Neural progenitor cell (in vitro differentiated cells): Measurements from ENCODE around the gene TBC1D4. TPM values are rescaled to one million over a fixed set of nuclear protein-coding genes. Genes with fewer than 3 reads are reported as not detected.
"Not testable (repeated sequence)": the region's sequence is repeated elsewhere in the genome, so short reads cannot be mapped to it uniquely, and the experiment has no call there.

Experiments used
- DNase-seq: peaks from one replicate; pipeline ENCODE4 v3.0.0-alpha.2; 2016; ENCODE audit warnings: low spot score
- H2AFZ ChIP-seq: fragments of 200-600 bp; sonication (generic); replicated peaks from 2 replicates; pipeline ENCODE4 v1.6.1; 2016; ENCODE audit warnings: antibody characterized with exemption
- H3F3A ChIP-seq: fragments of 200-600 bp; sonication (generic); 2 replicates; pipeline ENCODE4 v1.6.1; 2016; ENCODE audit warnings: antibody characterized with exemption, low read depth
- H3K27ac ChIP-seq: fragments of 200-600 bp; sonication (generic); 2 replicates; pipeline ENCODE4 v1.5.1; 2016; ENCODE audit warnings: mild to moderate bottlenecking
- H3K27me3 ChIP-seq: fragments of 200-600 bp; sonication (generic); 2 replicates; pipeline ENCODE4 v1.6.1; 2016; ENCODE audit warnings: mild to moderate bottlenecking, moderate library complexity
- H3K36me3 ChIP-seq: fragments of 200-600 bp; sonication (generic); 2 replicates; pipeline ENCODE4 v1.5.1; 2016
- H3K4me1 ChIP-seq: fragments of 200-600 bp; sonication (generic); 2 replicates; pipeline ENCODE4 v1.6.1; 2016; ENCODE audit warnings: mixed run types
- H3K4me2 ChIP-seq: fragments of 200-600 bp; sonication (generic); 2 replicates; pipeline ENCODE4 v1.6.1; 2016
- H3K4me3 ChIP-seq: fragments of 200-600 bp; sonication (generic); 2 replicates; pipeline ENCODE4 v1.5.1; 2016
- H3K79me2 ChIP-seq: fragments of 200-600 bp; sonication (generic); 2 replicates; pipeline ENCODE4 v1.6.1; 2016; ENCODE audit warnings: low read depth
- H3K9ac ChIP-seq: fragments of 200-600 bp; sonication (generic); 2 replicates; pipeline ENCODE4 v1.6.1; 2016
- H3K9me3 ChIP-seq: fragments of 200-600 bp; sonication (generic); 2 replicates; pipeline ENCODE4 v1.5.1; 2016; ENCODE audit warnings: low read depth
- H4K20me1 ChIP-seq: fragments of 200-600 bp; sonication (generic); 2 replicates; pipeline ENCODE4 v1.6.1; 2016; ENCODE audit warnings: low read depth
- H3K27ac Mint-ChIP-seq: 3 replicates; pipeline ENCODE4 v1.8.0; 2021; ENCODE audit warnings: mixed read lengths
- H3K27me3 Mint-ChIP-seq: 2 replicates; pipeline ENCODE4 v1.8.0; 2022; ENCODE audit warnings: low read depth, mild to moderate bottlenecking, inconsistent platforms, moderate library complexity, mixed read lengths; ENCODE audit not compliant: insufficient read depth
- H3K36me3 Mint-ChIP-seq: 3 replicates; pipeline ENCODE4 v1.8.0; 2021; ENCODE audit warnings: mixed read lengths
- H3K4me1 Mint-ChIP-seq: 3 replicates; pipeline ENCODE4 v1.8.0; 2021; ENCODE audit warnings: mixed read lengths
- H3K4me3 Mint-ChIP-seq: 3 replicates; pipeline ENCODE4 v1.8.0; 2021; ENCODE audit warnings: mild to moderate bottlenecking, moderate library complexity, mixed read lengths
- H3K9me3 Mint-ChIP-seq: 3 replicates; pipeline ENCODE4 v1.8.0; 2020; ENCODE audit warnings: mixed read lengths
- CTCF ChIP-seq: fragments of 200-600 bp; sonication (generic); IDR thresholded peaks from 2 replicates; pipeline ENCODE4 v1.5.1; 2017; ENCODE audit warnings: antibody characterized with exemption, mild to moderate bottlenecking
- EZH2 ChIP-seq: fragments of 200-600 bp; sonication (generic); IDR thresholded peaks from 2 replicates; pipeline ENCODE4 v1.6.1; 2017; ENCODE audit warnings: antibody characterized with exemption, mild to moderate bottlenecking, moderate library complexity
- EZH2phosphoT487 ChIP-seq: fragments of 200-600 bp; sonication (generic); IDR thresholded peaks from 2 replicates; pipeline ENCODE4 v1.6.1; 2017; ENCODE audit warnings: antibody characterized with exemption
- total RNA-seq: library from RNA; depleted of rRNA; stranded (reverse); fragments of >200 nt; gene quantifications from 2 replicates; pipeline ENCODE4 v1.2.3, GENCODE V29; 2015; ENCODE audit warnings: low replicate concordance

The TBC1D4 gene
- total RNA-seq, 1 donor from 2014 or later: 14.3 TPM

GRCh38 chr13:75437582-75438318 is 44.2 kb downstream of the TBC1D4 start:
- no peaks in the 10 kb centered on the region for H3K36me3 Mint-ChIP-seq
- no peaks in the 10 kb centered on the region for H3K79me2 ChIP-seq
- no peak overlapping the region for H3K27ac Mint-ChIP-seq

GRCh38 chr13:75434126-75434525 is 47.8 kb downstream of the TBC1D4 start:
- H3K79me2 ChIP-seq, H3K27ac ChIP-seq, H3K27ac Mint-ChIP-seq, H3F3A ChIP-seq, H3K36me3 ChIP-seq, H3K4me2 ChIP-seq, H3K9ac ChIP-seq, H3K27me3 ChIP-seq, H3K4me3 Mint-ChIP-seq, H3K9me3 ChIP-seq, H3K9me3 Mint-ChIP-seq, H4K20me1 ChIP-seq, DNase-seq, H3K27me3 Mint-ChIP-seq, H3K36me3 Mint-ChIP-seq, H3K4me3 ChIP-seq, H2AFZ ChIP-seq: not testable (repeated sequence)
- H3K4me1 Mint-ChIP-seq: peaks cover 34% of the 10 kb centered on the region
- H3K4me1 ChIP-seq: peaks cover 21% of the 10 kb centered on the region

More at GRCh38 chr13:75437582-75438318, 44.2 kb downstream of the TBC1D4 start:
- H3K36me3 ChIP-seq: no peaks in the 10 kb centered on the region
- Mint-ChIP-seq H3K4me1 (peaks cover 33% of the 10 kb centered on the region), H3K9me3 (peaks cover 3% of the 10 kb centered on the region), H3K4me3 (no peak overlapping the region), H3K27me3 (no peaks in the 10 kb centered on the region)
- DNase-seq: peak; percentile 18
- no peak overlapping the region for H3K9ac ChIP-seq
- H3K4me3 ChIP-seq: no peak overlapping the region
- no peak overlapping the region for H3K4me2 ChIP-seq
- peaks cover 17% of the 10 kb centered on the region for H3K4me1 ChIP-seq
- no peaks in the 10 kb centered on the region for H3K27me3 ChIP-seq
- no peaks in the 10 kb centered on the region for H3K9me3 ChIP-seq
- H4K20me1 ChIP-seq: peaks cover 3% of the 10 kb centered on the region
- TF ChIP-seq CTCF: no peak
- no peak for TF ChIP-seq EZH2phosphoT487
- TF ChIP-seq EZH2: no peak
- H3K27ac ChIP-seq: no peak overlapping the region
- no peak overlapping the region for H2AFZ ChIP-seq
- H3F3A ChIP-seq: no peaks in the 10 kb centered on the region

DNA sequence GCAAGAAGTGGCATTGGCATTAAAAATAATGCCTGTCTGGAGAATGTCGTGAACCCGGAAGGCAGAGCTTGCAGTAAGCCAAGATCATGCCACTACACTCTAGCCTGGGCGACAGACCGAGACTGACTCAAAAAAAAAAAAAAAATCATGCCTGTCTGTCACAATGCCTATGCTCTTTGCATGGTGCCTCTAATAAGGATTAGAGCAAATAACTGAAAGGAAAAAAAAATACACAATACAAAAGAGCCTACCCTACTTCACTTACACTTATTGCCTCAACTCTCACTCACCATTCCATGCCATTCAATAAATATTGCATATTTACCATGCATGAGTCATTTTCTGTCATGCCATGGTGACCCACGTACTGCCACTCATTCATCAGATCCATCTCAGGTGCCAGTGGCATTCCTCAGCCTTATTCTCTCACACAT is 49.1 kb downstream of the TBC1D4 start:
- Histone ChIP-seq H3K79me2 (no peaks in the 10 kb centered on the region), H3K27me3 (no peaks in the 10 kb centered on the region), H3K4me3 (no peak overlapping the region), H3K4me1 (peaks cover 15% of the 10 kb centered on the region), H3K36me3 (no peaks in the 10 kb centered on the region), H2AFZ (no peak overlapping the region), H4K20me1 (peaks cover 6% of the 10 kb centered on the region), H3K9ac (no peak overlapping the region), H3K27ac (no peak overlapping the region), H3K4me2 (no peak overlapping the region), H3F3A (no peaks in the 10 kb centered on the region), H3K9me3 (no peaks in the 10 kb centered on the region)
- TF ChIP-seq CTCF: no peak
- no peak for TF ChIP-seq EZH2
- TF ChIP-seq EZH2phosphoT487: no peak
- DNase-seq: no peak
- Mint-ChIP-seq H3K9me3 (peaks cover 3% of the 10 kb centered on the region), H3K36me3 (no peaks in the 10 kb centered on the region), H3K4me1 (peaks cover 26% of the 10 kb centered on the region), H3K27ac (no peak overlapping the region), H3K27me3 (no peaks in the 10 kb centered on the region), H3K4me3 (no peak overlapping the region)

GRCh38 chr13:75432045-75432444 is 49.9 kb downstream of the TBC1D4 start:
- H3K4me3 Mint-ChIP-seq: no peak overlapping the region
- H3K79me2 ChIP-seq: no peaks in the 10 kb centered on the region
- no peak overlapping the region for H3K4me3 ChIP-seq
- no peak overlapping the region for H3K27ac ChIP-seq
- H3K9me3 Mint-ChIP-seq: peaks cover 3% of the 10 kb centered on the region
- no peak overlapping the region for H3K27ac Mint-ChIP-seq
- no peaks in the 10 kb centered on the region for H3F3A ChIP-seq
- H2AFZ ChIP-seq: no peak overlapping the region
- no peaks in the 10 kb centered on the region for H3K27me3 ChIP-seq
- DNase-seq: no peak
- H3K9ac ChIP-seq: no peak overlapping the region
- no peaks in the 10 kb centered on the region for H3K36me3 ChIP-seq
- TF ChIP-seq CTCF: no peak
- TF ChIP-seq EZH2phosphoT487: no peak
- TF ChIP-seq EZH2: no peak
- peaks cover 19% of the 10 kb centered on the region for H3K4me1 Mint-ChIP-seq
- no peak overlapping the region for H3K4me2 ChIP-seq
- H3K27me3 Mint-ChIP-seq: no peaks in the 10 kb centered on the region
- no peaks in the 10 kb centered on the region for H3K36me3 Mint-ChIP-seq
- H4K20me1 ChIP-seq: peaks cover 5% of the 10 kb centered on the region
- H3K9me3 ChIP-seq: no peaks in the 10 kb centered on the region
- H3K4me1 ChIP-seq: peaks cover 7% of the 10 kb centered on the region
